Spleen (tissue), 7 donors: ENCODE data around the gene RETREG2.

Experiments
- CTCF ChIP-seq, 11 experiments: fragments of 200-600 bp in 7 of 11; fragments of 450-650 bp in 4 of 11; sonication (generic) in 4 of 11; IDR thresholded peaks in 8 of 11; conservative IDR thresholded peaks in 3 of 11; 1 replicate in 7 of 11; 2 replicates in 4 of 11; pipeline versions ENCODE4 v1.4.0 to v1.8.0; 2016 to 2021; ENCODE audit warnings: antibody characterized with exemption in 11 of 11, inconsistent platforms in 4 of 11, mild to moderate bottlenecking in 1 of 11
- POLR2A ChIP-seq, 3 donors: fragments of 450-650 bp; IDR thresholded peaks; one replicate each; pipeline ENCODE4 v1.5.1; 2017; ENCODE audit warnings: antibody characterized with exemption in 3 of 3, mild to moderate bottlenecking in 1 of 3
- POLR2AphosphoS5 ChIP-seq, 3 donors: sonication (generic); formaldehyde crosslinking; IDR thresholded peaks; one replicate each; pipeline ENCODE4 v1.5.1; 2017; ENCODE audit warnings: antibody characterized with exemption in 3 of 3
- donor health status: DM: no; HTN: no; CAD: no; lungs with moderate emphysema.
- donor health status: DM: no; HTN: no; CAD: no.
- donor health status: DM: no; HTN: no; CAD: no.

DNA sequence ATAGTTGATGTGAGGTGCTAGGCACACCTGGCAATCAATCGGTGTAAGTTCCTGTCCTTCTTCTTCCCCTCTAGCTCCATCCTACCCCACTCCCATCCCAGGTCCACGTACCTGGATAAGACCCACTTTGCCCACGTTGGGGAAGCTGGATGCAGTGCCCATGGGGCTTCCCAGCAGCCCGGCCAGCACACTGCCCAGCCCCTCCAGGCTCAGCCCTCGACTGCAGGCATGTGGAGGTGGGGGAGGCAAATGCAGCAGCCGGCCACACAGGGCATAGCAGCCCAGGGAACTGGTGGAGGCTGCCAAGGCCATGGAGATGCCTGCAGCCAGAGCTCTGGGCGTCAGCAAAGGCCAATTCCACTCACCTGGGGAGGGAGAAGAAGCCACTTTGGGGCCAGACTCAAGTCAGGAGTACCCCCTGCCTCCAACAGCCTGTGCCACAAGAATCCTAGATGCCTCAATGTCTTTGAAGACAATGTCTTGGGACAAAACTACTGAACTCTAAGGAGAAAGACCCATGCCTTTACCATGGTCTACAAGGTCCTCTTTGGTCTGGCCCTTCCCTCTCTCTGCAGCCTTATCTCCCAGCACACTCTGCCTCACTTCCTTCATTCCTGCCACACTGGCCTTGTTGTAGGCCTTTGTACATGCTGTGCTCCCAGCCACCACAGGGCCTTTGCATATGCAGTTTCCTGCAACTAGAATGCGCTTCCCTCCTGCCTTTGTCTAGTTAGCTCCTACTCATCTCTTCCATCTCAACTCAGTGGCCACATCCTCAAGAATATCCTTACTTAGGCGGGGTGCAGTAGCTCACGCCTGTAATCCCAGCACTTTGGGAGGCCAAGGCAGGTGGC, 12.8 kb upstream of the RETREG2 start:
- TF ChIP-seq CTCF (IDR thresholded peaks at IDR 0.05 in 8 of 11, conservative IDR thresholded peaks at IDR 0.05 in 3 of 11) (no peak), POLR2AphosphoS5 (IDR thresholded peaks at IDR 0.05) (no peak), POLR2A (IDR thresholded peaks at IDR 0.05) (no peak)
